OCI-LY7 (cell line): ENCODE data around the gene SYDE1. TPM values are rescaled to one million over a fixed set of nuclear protein-coding genes. Genes with fewer than 3 reads are reported as not detected.

Experiments used
- BruUV-seq: library from RNA; stranded (reverse); fragments of 400-500 nt; replicated peaks from 2 replicates; lab custom pipeline; 2021; lab: Mats Ljungman, UMichigan
- CTCF ChIA-PET: fragments of 300-600 bp; sonication (Branson Sonifier 250); formaldehyde crosslinking; loops from one replicate; lab custom pipeline; 2022; ENCODE audit warnings: antibody characterized with exemption; ENCODE audit not compliant: unreplicated experiment; lab: Charles Lee
- POLR2A ChIA-PET: fragments of 300-600 bp; sonication (Branson Sonifier 250); formaldehyde crosslinking; loops from one replicate; lab custom pipeline; 2022; ENCODE audit warnings: antibody characterized with exemption; lab: Charles Lee
- DNase-seq: peaks from one replicate; pipeline ENCODE4 v3.0.0-alpha.2; 2015; ENCODE audit warnings: low spot score
- H2AFZ ChIP-seq: fragments of 200-600 bp; sonication (generic), shearing (Covaris generic); 2 replicates; pipeline ENCODE4 v1.6.1; 2014; ENCODE audit warnings: mild to moderate bottlenecking, antibody characterized with exemption, low read length, moderate library complexity
- H3K27ac ChIP-seq: fragments of 200-600 bp; sonication (generic); 2 replicates; pipeline ENCODE4 v1.5.1; 2014; ENCODE audit warnings: mixed run types, low read depth, mild to moderate bottlenecking, moderate library complexity, low read length, inconsistent platforms; ENCODE audit not compliant: poor library complexity, severe bottlenecking
- H3K36me3 ChIP-seq: fragments of 200-600 bp; sonication (generic); 2 replicates; pipeline ENCODE4 v1.6.1; 2014; ENCODE audit warnings: mild to moderate bottlenecking, antibody characterized with exemption, low read length, moderate library complexity, mixed read lengths; ENCODE audit not compliant: insufficient read depth
- H3K4me1 ChIP-seq: fragments of 200-600 bp; sonication (generic); 2 replicates; pipeline ENCODE4 v1.5.1; 2014; ENCODE audit warnings: mild to moderate bottlenecking, low read length; ENCODE audit not compliant: insufficient read depth, poor library complexity, severe bottlenecking
- H3K4me2 ChIP-seq: fragments of 200-600 bp; sonication (generic); 2 replicates; pipeline ENCODE4 v1.6.1; 2014; ENCODE audit warnings: mild to moderate bottlenecking, low read length
- H3K4me3 ChIP-seq: fragments of 200-600 bp; sonication (generic); 2 replicates; pipeline ENCODE4 v1.5.1; 2014; ENCODE audit warnings: mild to moderate bottlenecking, low read depth, low read length; ENCODE audit not compliant: poor library complexity, severe bottlenecking
- H3K79me2 ChIP-seq: fragments of 200-600 bp; sonication (generic); 2 replicates; pipeline ENCODE4 v1.6.1; 2016; ENCODE audit warnings: low read depth, mild to moderate bottlenecking, low read length, moderate library complexity, mixed read lengths; ENCODE audit not compliant: insufficient read depth
- H3K9me2 ChIP-seq: fragments of 200-600 bp; sonication (generic); 2 replicates; pipeline ENCODE4 v1.6.1; 2016; ENCODE audit warnings: mild to moderate bottlenecking, low read length, mixed read lengths; ENCODE audit not compliant: insufficient read depth
- H3K9me3 ChIP-seq: fragments of 200-600 bp; sonication (generic); 2 replicates; pipeline ENCODE4 v1.6.1; 2014; ENCODE audit warnings: mild to moderate bottlenecking, mixed run types, low read length, mixed read lengths
- H4K20me1 ChIP-seq: fragments of 200-600 bp; sonication (generic); 2 replicates; pipeline ENCODE4 v1.6.1; 2014; ENCODE audit warnings: mild to moderate bottlenecking, antibody characterized with exemption, low read length, moderate library complexity, mixed read lengths; ENCODE audit not compliant: insufficient read depth
- EZH2phosphoT487 ChIP-seq: fragments of 200-600 bp; sonication (generic); IDR thresholded peaks from 2 replicates; pipeline ENCODE4 v1.6.1; 2018; ENCODE audit warnings: low read depth, borderline replicate concordance, mild to moderate bottlenecking, mixed run types, antibody characterized with exemption, low read length, moderate library complexity, mixed read lengths
- intact Hi-C: fragments of 100-400 bp; cut with micrococcal nuclease; formaldehyde crosslinking; loops from one replicate; pipeline ENCODE4 v1.10.0; 2022; ENCODE audit not compliant: unreplicated experiment
- total RNA-seq, 2 experiments: library from RNA; depleted of rRNA in 1 of 2; stranded (reverse); fragments of >200 nt in 1 of 2; shearing (Covaris generic) in 1 of 2; gene quantifications; 2 replicates each; pipeline ENCODE4 v1.2.3, GENCODE V29; 2014 to 2022
- TF ChIP-seq, protein P1 (sequence below): fragments of 200-600 bp; sonication (generic); conservative IDR thresholded peaks from 2 replicates; pipeline ENCODE4 v1.5.1; 2014; ENCODE audit warnings: mild to moderate bottlenecking, antibody characterized with exemption, low read length, moderate library complexity, mixed read lengths

SYDE1 gene
- total RNA-seq, 2 experiments from 2014 or later = not detected

DNA sequence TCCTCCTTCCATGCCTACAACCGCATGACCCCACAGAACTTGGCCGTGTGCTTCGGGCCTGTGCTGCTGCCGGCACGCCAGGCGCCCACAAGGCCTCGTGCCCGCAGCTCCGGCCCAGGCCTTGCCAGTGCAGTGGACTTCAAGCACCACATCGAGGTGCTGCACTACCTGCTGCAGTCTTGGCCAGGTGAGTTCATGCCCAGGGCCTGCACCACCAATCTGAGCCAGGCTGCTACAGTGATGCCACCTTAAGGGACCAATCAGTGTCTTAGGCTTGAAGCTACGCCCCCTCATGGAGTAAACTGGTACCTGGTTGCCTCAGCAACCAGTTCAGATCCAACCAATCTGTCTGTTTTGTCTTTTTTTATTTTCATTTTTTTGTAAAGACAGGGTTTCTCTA lies 5.2 kb downstream of the SYDE1 start:
- H3K36me3 ChIP-seq = peaks cover 28% of the 10 kb centered on the region
- no peaks in the 10 kb centered on the region for H3K9me3 ChIP-seq
- H3K27ac ChIP-seq = no peak overlapping the region
- BruUV-seq = no TSS peak
- CTCF ChIA-PET = no interaction called here
- H3K4me1 ChIP-seq = no peaks in the 10 kb centered on the region
- intact Hi-C loops = no loop called here
- H2AFZ ChIP-seq = no peak overlapping the region
- no peaks in the 10 kb centered on the region for H3K79me2 ChIP-seq
- H3K4me2 ChIP-seq = no peak overlapping the region
- no peaks in the 10 kb centered on the region for H4K20me1 ChIP-seq
- no peak overlapping the region for H3K4me3 ChIP-seq
- POLR2A ChIA-PET = no interaction called here
- TF ChIP-seq, protein P1, sequence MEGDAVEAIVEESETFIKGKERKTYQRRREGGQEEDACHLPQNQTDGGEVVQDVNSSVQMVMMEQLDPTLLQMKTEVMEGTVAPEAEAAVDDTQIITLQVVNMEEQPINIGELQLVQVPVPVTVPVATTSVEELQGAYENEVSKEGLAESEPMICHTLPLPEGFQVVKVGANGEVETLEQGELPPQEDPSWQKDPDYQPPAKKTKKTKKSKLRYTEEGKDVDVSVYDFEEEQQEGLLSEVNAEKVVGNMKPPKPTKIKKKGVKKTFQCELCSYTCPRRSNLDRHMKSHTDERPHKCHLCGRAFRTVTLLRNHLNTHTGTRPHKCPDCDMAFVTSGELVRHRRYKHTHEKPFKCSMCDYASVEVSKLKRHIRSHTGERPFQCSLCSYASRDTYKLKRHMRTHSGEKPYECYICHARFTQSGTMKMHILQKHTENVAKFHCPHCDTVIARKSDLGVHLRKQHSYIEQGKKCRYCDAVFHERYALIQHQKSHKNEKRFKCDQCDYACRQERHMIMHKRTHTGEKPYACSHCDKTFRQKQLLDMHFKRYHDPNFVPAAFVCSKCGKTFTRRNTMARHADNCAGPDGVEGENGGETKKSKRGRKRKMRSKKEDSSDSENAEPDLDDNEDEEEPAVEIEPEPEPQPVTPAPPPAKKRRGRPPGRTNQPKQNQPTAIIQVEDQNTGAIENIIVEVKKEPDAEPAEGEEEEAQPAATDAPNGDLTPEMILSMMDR = peak; percentile 37
- TF ChIP-seq EZH2phosphoT487 = no peak
- DNase-seq = peak; percentile 13
- no peaks in the 10 kb centered on the region for H3K9me2 ChIP-seq

DNA sequence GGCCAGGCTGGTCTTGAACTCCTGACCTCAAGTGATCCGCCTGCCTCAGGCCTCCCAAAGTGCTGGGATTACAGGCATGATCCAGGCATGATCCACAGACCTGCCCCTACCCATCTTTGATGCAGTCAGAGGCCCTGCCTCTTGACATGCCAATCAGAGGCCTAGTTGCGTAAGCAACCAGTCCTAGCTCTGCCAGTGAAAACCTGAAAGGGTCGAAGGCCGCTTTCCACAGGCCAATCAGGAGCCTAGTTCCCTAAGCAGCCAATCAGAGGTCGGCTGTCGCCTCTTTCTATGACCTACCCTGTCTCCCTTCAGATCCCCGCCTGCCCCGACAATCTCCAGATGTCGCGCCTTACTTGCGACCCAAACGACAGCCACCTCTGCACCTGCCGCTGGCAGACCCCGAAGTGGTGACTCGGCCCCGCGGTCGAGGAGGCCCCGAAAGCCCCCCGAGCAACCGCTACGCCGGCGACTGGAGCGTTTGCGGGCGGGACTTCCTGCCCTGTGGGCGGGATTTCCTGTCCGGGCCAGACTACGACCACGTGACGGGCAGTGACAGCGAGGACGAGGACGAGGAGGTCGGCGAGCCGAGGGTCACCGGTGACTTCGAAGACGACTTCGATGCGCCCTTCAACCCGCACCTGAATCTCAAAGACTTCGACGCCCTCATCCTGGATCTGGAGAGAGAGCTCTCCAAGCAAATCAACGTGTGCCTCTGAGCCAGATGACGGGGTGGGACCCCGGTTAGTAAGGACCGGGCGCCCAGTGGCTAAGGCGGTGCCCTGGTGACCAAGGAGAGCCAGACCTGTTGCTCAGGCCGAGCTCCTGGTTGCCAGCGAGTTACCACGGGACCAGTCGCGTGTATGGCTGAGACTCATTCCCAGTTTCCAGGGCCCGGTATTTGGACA lies 6.3 kb downstream of the SYDE1 start:
- Histone ChIP-seq H3K4me2 (no peak overlapping the region), H4K20me1 (no peaks in the 10 kb centered on the region), H3K9me3 (no peaks in the 10 kb centered on the region), H3K36me3 (peaks cover 39% of the 10 kb centered on the region), H2AFZ (no peak overlapping the region), H3K4me1 (no peaks in the 10 kb centered on the region), H3K9me2 (no peaks in the 10 kb centered on the region), H3K4me3 (no peak overlapping the region), H3K27ac (no peak overlapping the region), H3K79me2 (no peaks in the 10 kb centered on the region)
- BruUV-seq = no TSS peak
- no peak for TF ChIP-seq EZH2phosphoT487
- TF ChIP-seq, protein P1 = no peak
- POLR2A ChIA-PET = no interaction called here
- CTCF ChIA-PET = no interaction called here
- intact Hi-C loops = no loop called here
- DNase-seq = no peak

DNA sequence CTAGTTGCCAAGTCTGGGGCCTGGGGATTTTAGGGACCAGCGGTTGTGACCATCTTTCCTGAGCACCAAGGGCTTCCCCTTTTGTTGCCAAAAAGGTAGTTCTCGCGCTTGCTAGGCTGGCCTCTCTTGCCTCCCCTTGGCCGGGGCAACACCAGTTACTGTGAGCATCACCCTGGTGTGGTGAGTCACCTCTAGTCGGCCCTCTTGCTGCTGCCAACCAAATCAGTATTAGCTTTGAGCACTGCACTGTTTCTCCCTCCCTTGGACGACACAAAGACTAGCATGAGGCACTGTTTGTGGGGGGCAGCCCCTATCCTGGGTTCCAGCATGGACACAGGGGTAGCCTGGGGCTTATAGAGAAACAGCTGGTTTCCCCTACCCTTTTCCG lies 6.9 kb downstream of the SYDE1 start:
- CTCF ChIA-PET = no interaction called here
- no peak overlapping the region for H3K27ac ChIP-seq
- TF ChIP-seq EZH2phosphoT487 = no peak
- TF ChIP-seq, protein P1 = no peak
- no peaks in the 10 kb centered on the region for H3K9me2 ChIP-seq
- no peak for DNase-seq
- intact Hi-C loops = no loop called here
- H3K4me1 ChIP-seq = no peaks in the 10 kb centered on the region
- H4K20me1 ChIP-seq = no peaks in the 10 kb centered on the region
- BruUV-seq = no TSS peak
- no peak overlapping the region for H3K4me2 ChIP-seq
- H2AFZ ChIP-seq = no peak overlapping the region
- H3K9me3 ChIP-seq = no peaks in the 10 kb centered on the region
- POLR2A ChIA-PET = no interaction called here
- no peak overlapping the region for H3K4me3 ChIP-seq
- no peaks in the 10 kb centered on the region for H3K79me2 ChIP-seq
- peaks cover 45% of the 10 kb centered on the region for H3K36me3 ChIP-seq
